Measurements from ENCODE around the gene STIM1.

DNA sequence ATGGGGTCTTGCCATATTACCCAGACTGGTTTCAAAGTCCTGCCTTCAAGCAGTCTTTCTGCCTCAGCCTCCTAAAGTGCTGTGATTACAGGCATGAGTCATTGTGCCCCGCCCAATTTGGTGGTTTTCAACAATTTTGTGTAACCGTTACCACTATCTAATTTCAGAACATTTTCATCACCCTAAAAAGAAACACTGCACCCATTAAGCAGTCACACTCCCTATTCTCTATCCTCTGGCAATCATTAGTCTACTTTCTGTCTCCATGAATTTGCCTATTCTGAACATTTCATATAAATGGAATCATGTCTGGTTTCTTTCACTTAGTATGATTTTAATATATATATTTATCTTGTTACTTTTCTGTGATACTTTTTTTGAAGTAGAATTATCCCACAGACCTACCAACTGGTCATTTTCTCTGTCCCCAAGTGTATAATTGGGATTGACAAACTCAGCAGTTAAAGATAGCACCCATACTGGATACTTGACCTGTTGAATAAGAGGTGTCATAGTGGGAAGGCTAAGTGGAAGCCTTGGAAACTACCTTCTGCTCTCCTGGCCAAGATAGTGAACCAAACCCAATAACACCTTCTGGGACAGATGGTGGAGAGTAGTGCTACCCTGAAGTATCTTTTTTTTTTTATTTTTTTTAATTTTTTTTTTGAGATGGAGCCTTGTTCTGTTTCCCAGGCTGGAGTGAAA lies 64.8 kb downstream of the STIM1 start:
- TF ChIP-seq, protein P1, sequence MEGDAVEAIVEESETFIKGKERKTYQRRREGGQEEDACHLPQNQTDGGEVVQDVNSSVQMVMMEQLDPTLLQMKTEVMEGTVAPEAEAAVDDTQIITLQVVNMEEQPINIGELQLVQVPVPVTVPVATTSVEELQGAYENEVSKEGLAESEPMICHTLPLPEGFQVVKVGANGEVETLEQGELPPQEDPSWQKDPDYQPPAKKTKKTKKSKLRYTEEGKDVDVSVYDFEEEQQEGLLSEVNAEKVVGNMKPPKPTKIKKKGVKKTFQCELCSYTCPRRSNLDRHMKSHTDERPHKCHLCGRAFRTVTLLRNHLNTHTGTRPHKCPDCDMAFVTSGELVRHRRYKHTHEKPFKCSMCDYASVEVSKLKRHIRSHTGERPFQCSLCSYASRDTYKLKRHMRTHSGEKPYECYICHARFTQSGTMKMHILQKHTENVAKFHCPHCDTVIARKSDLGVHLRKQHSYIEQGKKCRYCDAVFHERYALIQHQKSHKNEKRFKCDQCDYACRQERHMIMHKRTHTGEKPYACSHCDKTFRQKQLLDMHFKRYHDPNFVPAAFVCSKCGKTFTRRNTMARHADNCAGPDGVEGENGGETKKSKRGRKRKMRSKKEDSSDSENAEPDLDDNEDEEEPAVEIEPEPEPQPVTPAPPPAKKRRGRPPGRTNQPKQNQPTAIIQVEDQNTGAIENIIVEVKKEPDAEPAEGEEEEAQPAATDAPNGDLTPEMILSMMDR (IDR thresholded peaks at IDR 0.05) = no peak
- TF ChIP-seq POLR2A (IDR thresholded peaks at IDR 0.05) = no peak
